Stomach (tissue), 9 donors: ENCODE results near the gene GNG3. TPM values are rescaled to one million over a fixed set of nuclear protein-coding genes. Genes with fewer than 3 reads are reported as not detected.

Experiments
- DNase-seq, 2 donors: peaks; one replicate each; pipeline versions ENCODE4 v3.0.0 to v3.0.0-alpha.2; 2013 to 2019
- H3K27ac ChIP-seq, 5 donors: fragments of 200-600 bp in 4 of 5; sonication (generic) in 4 of 5; one replicate each; pipeline ENCODE4 v1.5.1; 2013 to 2019; ENCODE audit warnings: mild to moderate bottlenecking in 1 of 5, moderate library complexity in 1 of 5
- H3K27me3 ChIP-seq, 3 donors: fragments of 200-600 bp; sonication (generic); one replicate each; pipeline ENCODE4 v1.5.1; 2017 to 2019; ENCODE audit warnings: mixed run types in 1 of 3
- H3K36me3 ChIP-seq, 4 donors: fragments of 200-600 bp; sonication (generic); 1 replicate in 3 of 4; 2 replicates in 1 of 4; pipeline ENCODE4 v1.5.1; 2016 to 2019
- H3K4me1 ChIP-seq, 4 donors: fragments of 200-600 bp; sonication (generic); one replicate each; pipeline ENCODE4 v1.5.1; 2016 to 2019
- H3K4me3 ChIP-seq, 4 donors: fragments of 200-600 bp; sonication (generic) in 3 of 4; one replicate each; pipeline ENCODE4 v1.5.1; 2016 to 2019; ENCODE audit warnings: mild to moderate bottlenecking in 1 of 4
- H3K9me3 ChIP-seq, 4 donors: fragments of 200-600 bp; sonication (generic); one replicate each; pipeline ENCODE4 v1.5.1; 2016 to 2019
- CTCF ChIP-seq, 7 experiments: fragments of 450-650 bp in 4 of 7; fragments of 200-600 bp in 3 of 7; sonication (generic) in 3 of 7; IDR thresholded peaks; one replicate each; pipeline ENCODE4 v1.5.1; 2016 to 2019; ENCODE audit warnings: antibody characterized with exemption in 7 of 7, control low read depth in 2 of 7, mild to moderate bottlenecking in 1 of 7
- EP300 ChIP-seq: sonication (generic); formaldehyde crosslinking; IDR thresholded peaks from one replicate; pipeline ENCODE4 v1.6.1; 2017; ENCODE audit warnings: antibody characterized with exemption
- POLR2A ChIP-seq, 4 donors: fragments of 450-650 bp; IDR thresholded peaks; one replicate each; pipeline ENCODE4 v1.6.1; 2016; ENCODE audit warnings: antibody characterized with exemption in 4 of 4, control low read depth in 2 of 4, mild to moderate bottlenecking in 1 of 4, moderate library complexity in 1 of 4
- POLR2AphosphoS5 ChIP-seq, 3 donors: sonication (generic); formaldehyde crosslinking; IDR thresholded peaks; one replicate each; pipeline ENCODE4 v1.6.1; 2016; ENCODE audit warnings: antibody characterized with exemption in 3 of 3
- WGBS, 5 donors: extraction: QIAGEN DNeasy Blood & Tissue Kit in 3 of 5; methylation state at CpG; one replicate each; pipeline versions ENCODE4 v1.1.5 to v1.1.7; 2013 to 2018; 5-methylcytosine and 5-hydroxymethylcytosine counted together
- intact Hi-C: fragments of 100-400 bp; cut with DNase I; formaldehyde crosslinking; loops from one replicate; pipeline ENCODE4 v1.15.1; 2023; ENCODE audit warnings: low total_unique reads
- polyA plus RNA-seq, 3 donors: library from polyadenylated mRNA; stranded (reverse); fragments of 200-250 nt; gene quantifications; one replicate each; pipeline ENCODE4 v1.2.3, GENCODE V29; 2013
- total RNA-seq, 5 donors: library from RNA; depleted of rRNA; stranded (reverse); fragments of >200 nt; gene quantifications; one replicate each; pipeline versions ENCODE4 v1.1.0 to v1.2.3, GENCODE V29; 2014 to 2016
- donor health status: healthy with polysubstance abuse.
- donor health status: Bipolar disorder and iron deficiency.
- donor health status: healthy.

The GNG3 gene
- total and polyA plus RNA-seq, 8 donors: 0.75 TPM; not detected in 7

- no peaks in the 10 kb centered on the region for H3K27me3 ChIP-seq
- 46 to 76% (median 64%) methylated on average over 12 to 15 of the region's 15 CpGs for WGBS, 5 donors
- H3K9me3 ChIP-seq: no peaks in the 10 kb centered on the region
- intact Hi-C loops: no loop called here
- peak overlapping the region; percentile 47 to 67 (median 58) for H3K4me3 ChIP-seq
- H3K27ac ChIP-seq: peak overlapping the region; percentile 92 to 94 (median 93)
- H3K36me3 ChIP-seq: peaks cover 3 to 28% (median 22%) of the 10 kb centered on the region in 4 donors
- peaks cover 16 to 62% (median 45%) of the 10 kb centered on the region in 4 donors for H3K4me1 ChIP-seq
- no peak for DNase-seq
- TF ChIP-seq EP300 (no peak), CTCF (IDR thresholded peaks at IDR 0.05) (no peak), POLR2AphosphoS5 (IDR thresholded peaks at IDR 0.05) (no peak), POLR2A (IDR thresholded peaks at IDR 0.05) (no peak)
Measured at GRCh38 chr11:62752994-62753735, 45.7 kb downstream of the GNG3 start.

GRCh38 chr11:62753736-62754603 lies 46.5 kb downstream of the GNG3 start, which contains the start of gene ZBTB3:
TSS of gene ZBTB3 (minus strand) at chr11:62754160. CDS start at chr11:62753664, 496 bp downstream.
- H3K27ac ChIP-seq: peak within 1 kb of the TSS; percentile 92 to 94 (median 93)
- 0 to 2% (median 1%) methylated on average over 46 to 47 of the region's 47 CpGs for WGBS, 5 donors
- H3K9me3 ChIP-seq: no peaks in the 10 kb centered on the region
- peak within 1 kb of the TSS; percentile 47 to 67 (median 58) for H3K4me3 ChIP-seq
- peaks cover 16 to 54% (median 43%) of the 10 kb centered on the region in 4 donors for H3K4me1 ChIP-seq
- intact Hi-C loops: no loop called here
- H3K36me3 ChIP-seq: peaks cover 3 to 22% (median 17%) of the 10 kb centered on the region in 4 donors
- TF ChIP-seq POLR2AphosphoS5 (IDR thresholded peaks at IDR 0.05) (peak in 2 of 3 donors; percentile 81 to 86), CTCF (IDR thresholded peaks at IDR 0.05) (no peak), EP300 (no peak), POLR2A (IDR thresholded peaks at IDR 0.05) (peak in 1 of 4 donors; percentile 65)
- DNase-seq: peak; percentile 97 to 100
- no peaks in the 10 kb centered on the region for H3K27me3 ChIP-seq

- no peak for DNase-seq
- no peak overlapping the region for H3K4me3 ChIP-seq
- H3K27me3 ChIP-seq: no peaks in the 10 kb centered on the region
- no peaks in the 10 kb centered on the region for H3K9me3 ChIP-seq
- peaks cover 3 to 18% (median 14%) of the 10 kb centered on the region in 4 donors for H3K36me3 ChIP-seq
- 72 to 80% (median 76%) methylated on average over 10 of the region's 10 CpGs for WGBS, 5 donors
- peaks cover 16 to 43% (median 37%) of the 10 kb centered on the region in 4 donors for H3K4me1 ChIP-seq
- H3K27ac ChIP-seq: peak overlapping the region in 1 of 5 donors; percentile 93
- intact Hi-C loops: no loop called here
- no peak for TF ChIP-seq EP300
- TF ChIP-seq CTCF (IDR thresholded peaks at IDR 0.05): no peak
- TF ChIP-seq POLR2A (IDR thresholded peaks at IDR 0.05): no peak
- TF ChIP-seq POLR2AphosphoS5 (IDR thresholded peaks at IDR 0.05): no peak
Measured at GRCh38 chr11:62755086-62755615, 47.7 kb downstream of the GNG3 start.
